Stimulated activated CD4-positive, alpha-beta T cell treated with anti-CD3 and anti-CD28 coated beads, Interleukin-15, amount 100 ng/mL, for 48 hours (primary cell): ENCODE measurements around the gene OARD1.
"Not testable (repeated sequence)": the region's sequence is repeated elsewhere in the genome, so short reads cannot be mapped to it uniquely, and the experiment has no call there.

Source experiments
- DNase-seq, 2 donors: peaks; one replicate each; pipeline ENCODE4 v3.0.0-alpha.2; 2020; ENCODE audit warnings: low read depth in 2 of 2

OARD1 gene

GRCh38 chr6:41071923-41072835 is at the start of gene OARD1:
Gene OARD1, minus strand, starts transcription at chr6:41072356. Its CDS starts 722 bp downstream, at chr6:41071634.
- DNase-seq, result peak; percentile 98 to 100

GRCh38 chr6:41120058-41120457 is 47.9 kb upstream of the OARD1 start:
- no peak for DNase-seq

- DNase-seq, result no peak
Observed at GRCh38 chr6:41119508-41119907, 47.4 kb upstream of the OARD1 start.

GRCh38 chr6:41115027-41115426 is 42.9 kb upstream of the OARD1 start:
- DNase-seq, result not testable (repeated sequence)

- DNase-seq, result no peak
Observed at GRCh38 chr6:41111017-41111416, 38.9 kb upstream of the OARD1 start.

- no peak for DNase-seq
Observed at GRCh38 chr6:41103847-41104246, 31.7 kb upstream of the OARD1 start.

- DNase-seq, result no peak
Observed at GRCh38 chr6:41100871-41101287, 28.7 kb upstream of the OARD1 start.

GRCh38 chr6:41098366-41098765 is 26.2 kb upstream of the OARD1 start:
- DNase-seq, result no peak

GRCh38 chr6:41097467-41098090 is 25.4 kb upstream of the OARD1 start:
- no peak for DNase-seq

GRCh38 chr6:41093729-41094128 is 21.6 kb upstream of the OARD1 start:
- DNase-seq, result no peak

- DNase-seq, result no peak
Observed at GRCh38 chr6:41092421-41093140, 20.4 kb upstream of the OARD1 start.

GRCh38 chr6:41090841-41091761 is 18.9 kb upstream of the OARD1 start:
- DNase-seq, result no peak

- DNase-seq, result no peak
Observed at GRCh38 chr6:41088451-41088850, 16.3 kb upstream of the OARD1 start.

GRCh38 chr6:41085182-41085581 is 13.0 kb upstream of the OARD1 start:
- no peak for DNase-seq

- DNase-seq, result no peak
Observed at GRCh38 chr6:41083072-41083471, 10.9 kb upstream of the OARD1 start.

GRCh38 chr6:41080621-41081020 is 8.5 kb upstream of the OARD1 start:
- no peak for DNase-seq

- DNase-seq, result no peak
Observed at GRCh38 chr6:41079080-41079479, 6.9 kb upstream of the OARD1 start.

GRCh38 chr6:41078101-41078500 is 5.9 kb upstream of the OARD1 start:
- DNase-seq, result no peak

- DNase-seq, result no peak
Observed at GRCh38 chr6:41077536-41077935, 5.4 kb upstream of the OARD1 start.

- no peak for DNase-seq
Observed at GRCh38 chr6:41075651-41076626, 3.8 kb upstream of the OARD1 start.
